K562 (cell line): ENCODE data around the gene FN3KRP. TPM values are rescaled to one million over a fixed set of nuclear protein-coding genes. Genes with fewer than 3 reads are reported as not detected.

Source experiments
- CBX2 ChIP-seq: fragments of 200-600 bp; sonication (generic); IDR thresholded peaks from one replicate; pipeline ENCODE4 v1.6.1; 2012; ENCODE audit warnings: mild to moderate bottlenecking, low read length, inconsistent platforms; ENCODE audit not compliant: insufficient read depth, poor library complexity, severe bottlenecking
- DPF2 ChIP-seq: fragments of 450-650 bp; IDR thresholded peaks from 2 replicates; pipeline ENCODE4 v1.6.1; 2016
- EP400 ChIP-seq: fragments of 450-650 bp; IDR thresholded peaks from 2 replicates; pipeline ENCODE4 v1.6.1; 2017; ENCODE audit warnings: antibody characterized with exemption, mild to moderate bottlenecking, moderate library complexity
- FOXA3 ChIP-seq, 2 experiments: fragments of 450-650 bp in 1 of 2; sonication (generic) in 1 of 2; formaldehyde crosslinking; IDR thresholded peaks in 1 of 2; conservative IDR thresholded peaks in 1 of 2; 2 replicates each; pipeline versions ENCODE4 v1.4.0 to v1.8.0; 2020 to 2022; ENCODE audit warnings: mild to moderate bottlenecking in 2 of 2, missing genetic modification reagents in 1 of 2
- HDAC1 ChIP-seq, 2 experiments: fragments of 450-650 bp; IDR thresholded peaks; 2 replicates each; pipeline ENCODE4 v1.6.1; 2016 to 2017; ENCODE audit warnings: inconsistent platforms in 1 of 2, mild to moderate bottlenecking in 1 of 2, moderate library complexity in 1 of 2
- NR2C1 ChIP-seq, 2 experiments: fragments of 450-650 bp; IDR thresholded peaks; 2 replicates each; pipeline ENCODE4 v1.6.1; 2017; ENCODE audit warnings: mild to moderate bottlenecking in 2 of 2, antibody characterized with exemption in 1 of 2, inconsistent platforms in 1 of 2, missing compliant biosample characterization in 1 of 2, missing genetic modification characterization in 1 of 2
- RBBP5 ChIP-seq: fragments of 200-600 bp; sonication (generic); IDR thresholded peaks from 2 replicates; pipeline ENCODE4 v1.6.1; 2012; ENCODE audit warnings: borderline replicate concordance, mild to moderate bottlenecking, low read length, control low read depth, inconsistent platforms; ENCODE audit not compliant: insufficient read depth, poor library complexity, severe bottlenecking
- RFX1 ChIP-seq: fragments of 450-650 bp; IDR thresholded peaks from 2 replicates; pipeline ENCODE4 v1.6.1; 2016; ENCODE audit warnings: mild to moderate bottlenecking, moderate library complexity
- polyA plus RNA-seq, 8 experiments: library from polyadenylated mRNA; depleted of rRNA in 4 of 8; stranded (reverse) in 5 of 8; unstranded in 3 of 8; fragments of >200 nt; fragmentation: Nextera tagmentation in 2 of 8; fragmentation: Illumina TruSeq in 1 of 8; extraction: Ambion mirVana in 2 of 8; extraction: Trizol in 1 of 8; gene quantifications; 2 replicates each; pipeline versions ENCODE4 v1.2.1 to v1.2.3, GENCODE V29; 2011 to 2014; ENCODE audit warnings: inconsistent platforms in 1 of 8, missing spikeins in 1 of 8
- total RNA-seq, 7 experiments: library from RNA; depleted of rRNA in 6 of 7; stranded (reverse); fragments of >200 nt in 6 of 7; fragmentation: Illumina TruSeq in 2 of 7; extraction: Trizol in 2 of 7; gene quantifications; 2 replicates each; pipeline versions ENCODE4 v1.2.1 to v1.2.3, GENCODE V29; 2011 to 2021; ENCODE audit warnings: low replicate concordance in 1 of 7
- TF ChIP-seq, protein P1 (sequence below), 2 experiments: fragments of 450-650 bp; formaldehyde crosslinking in 1 of 2; IDR thresholded peaks; 2 replicates each; pipeline versions ENCODE4 v1.4.0 to v1.6.1; 2014 to 2020; ENCODE audit warnings: mild to moderate bottlenecking in 2 of 2, borderline replicate concordance in 1 of 2, low read depth in 1 of 2
- TF ChIP-seq, protein P2 (sequence below), 2 experiments: fragments of 200-800 bp in 1 of 2; sonication (Bioruptor generic) in 1 of 2; sonication (generic) in 1 of 2; formaldehyde crosslinking in 1 of 2; IDR thresholded peaks in 1 of 2; conservative IDR thresholded peaks in 1 of 2; 2 replicates each; pipeline versions ENCODE4 v1.5.0 to v1.6.1; 2016 to 2020; ENCODE audit warnings: missing compliant biosample characterization in 1 of 2, missing genetic modification characterization in 1 of 2, missing genetic modification reagents in 1 of 2

FN3KRP gene
- total and polyA plus RNA-seq, 9 of the 15 experiments (the other 6 are each of a cell fraction or from before 2014, with no cell fraction given): 2.0 to 32.1 (median 24.9) TPM

DNA sequence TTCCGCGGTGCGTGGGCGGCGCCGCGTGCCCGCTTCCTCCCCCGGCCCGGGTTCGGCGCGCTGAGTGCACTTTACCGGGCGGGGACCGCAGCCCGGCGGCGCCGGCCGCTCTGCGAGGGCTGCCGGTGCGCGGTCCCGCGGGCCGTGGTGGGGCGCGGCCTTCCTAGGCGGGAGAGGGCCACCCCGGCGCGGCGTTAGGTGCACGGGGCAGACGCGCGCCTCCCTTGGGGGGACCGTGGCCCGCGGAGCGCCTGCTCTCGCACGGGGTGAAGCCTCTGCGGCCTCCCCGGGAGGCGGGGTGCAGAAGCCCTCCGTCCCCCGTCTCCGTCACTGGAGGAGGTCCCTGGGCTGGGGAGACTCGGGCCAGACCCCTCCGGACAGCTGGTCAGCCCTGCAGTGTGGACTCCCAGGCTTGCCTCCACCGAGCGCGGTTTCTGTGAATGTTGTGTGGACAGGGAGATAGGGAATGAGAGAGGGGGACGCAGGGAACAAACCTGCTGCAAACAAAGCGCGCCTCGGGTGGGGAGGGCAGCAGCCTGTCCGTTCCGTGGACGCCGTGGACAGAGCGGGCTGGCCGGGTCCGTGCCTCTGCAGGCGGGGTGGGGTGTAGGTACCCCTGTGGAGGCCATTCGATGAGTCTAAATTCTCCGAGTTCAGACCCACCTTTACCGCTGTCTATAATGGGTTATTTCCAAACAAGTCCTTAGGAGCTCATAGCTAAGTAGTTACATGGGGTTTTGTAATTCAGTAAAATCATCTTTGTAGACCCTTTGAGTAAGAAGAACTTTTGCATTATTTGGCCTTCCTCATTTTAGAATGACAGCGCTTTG, 36.1 kb downstream of the FN3KRP start (continued):
- TF ChIP-seq CBX2 (no peak), NR2C1 (IDR thresholded peaks at IDR 0.05) (no peak), NR2C1 (tag; IDR thresholded peaks at IDR 0.05) (no peak), HDAC1 (IDR thresholded peaks at IDR 0.05) (peak in 1 of 2 experiments; percentile 53; a peak in 2 of 4 replicates), DPF2 (no peak), EP400 (no peak), RBBP5 (peak; percentile 85), FOXA3 (CRISPR knock-in tag; conservative IDR thresholded peaks at IDR 0.05 in 1 of 2, IDR thresholded peaks at IDR 0.05 in 1 of 2) (peak in 1 of 2 experiments; percentile 60; a peak in 1 of 4 replicates), RFX1 (no peak)
- TF ChIP-seq, protein P1, sequence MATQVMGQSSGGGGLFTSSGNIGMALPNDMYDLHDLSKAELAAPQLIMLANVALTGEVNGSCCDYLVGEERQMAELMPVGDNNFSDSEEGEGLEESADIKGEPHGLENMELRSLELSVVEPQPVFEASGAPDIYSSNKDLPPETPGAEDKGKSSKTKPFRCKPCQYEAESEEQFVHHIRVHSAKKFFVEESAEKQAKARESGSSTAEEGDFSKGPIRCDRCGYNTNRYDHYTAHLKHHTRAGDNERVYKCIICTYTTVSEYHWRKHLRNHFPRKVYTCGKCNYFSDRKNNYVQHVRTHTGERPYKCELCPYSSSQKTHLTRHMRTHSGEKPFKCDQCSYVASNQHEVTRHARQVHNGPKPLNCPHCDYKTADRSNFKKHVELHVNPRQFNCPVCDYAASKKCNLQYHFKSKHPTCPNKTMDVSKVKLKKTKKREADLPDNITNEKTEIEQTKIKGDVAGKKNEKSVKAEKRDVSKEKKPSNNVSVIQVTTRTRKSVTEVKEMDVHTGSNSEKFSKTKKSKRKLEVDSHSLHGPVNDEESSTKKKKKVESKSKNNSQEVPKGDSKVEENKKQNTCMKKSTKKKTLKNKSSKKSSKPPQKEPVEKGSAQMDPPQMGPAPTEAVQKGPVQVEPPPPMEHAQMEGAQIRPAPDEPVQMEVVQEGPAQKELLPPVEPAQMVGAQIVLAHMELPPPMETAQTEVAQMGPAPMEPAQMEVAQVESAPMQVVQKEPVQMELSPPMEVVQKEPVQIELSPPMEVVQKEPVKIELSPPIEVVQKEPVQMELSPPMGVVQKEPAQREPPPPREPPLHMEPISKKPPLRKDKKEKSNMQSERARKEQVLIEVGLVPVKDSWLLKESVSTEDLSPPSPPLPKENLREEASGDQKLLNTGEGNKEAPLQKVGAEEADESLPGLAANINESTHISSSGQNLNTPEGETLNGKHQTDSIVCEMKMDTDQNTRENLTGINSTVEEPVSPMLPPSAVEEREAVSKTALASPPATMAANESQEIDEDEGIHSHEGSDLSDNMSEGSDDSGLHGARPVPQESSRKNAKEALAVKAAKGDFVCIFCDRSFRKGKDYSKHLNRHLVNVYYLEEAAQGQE (IDR thresholded peaks at IDR 0.05; ENCODE audit: borderline replicate concordance): 0 out of 2 replicates have a peak, but pooled peaks have one; percentile 2
- TF ChIP-seq, protein P1 (CRISPR knock-in tag; IDR thresholded peaks at IDR 0.05; ENCODE audit: low read depth): no peak
- TF ChIP-seq, protein P2, sequence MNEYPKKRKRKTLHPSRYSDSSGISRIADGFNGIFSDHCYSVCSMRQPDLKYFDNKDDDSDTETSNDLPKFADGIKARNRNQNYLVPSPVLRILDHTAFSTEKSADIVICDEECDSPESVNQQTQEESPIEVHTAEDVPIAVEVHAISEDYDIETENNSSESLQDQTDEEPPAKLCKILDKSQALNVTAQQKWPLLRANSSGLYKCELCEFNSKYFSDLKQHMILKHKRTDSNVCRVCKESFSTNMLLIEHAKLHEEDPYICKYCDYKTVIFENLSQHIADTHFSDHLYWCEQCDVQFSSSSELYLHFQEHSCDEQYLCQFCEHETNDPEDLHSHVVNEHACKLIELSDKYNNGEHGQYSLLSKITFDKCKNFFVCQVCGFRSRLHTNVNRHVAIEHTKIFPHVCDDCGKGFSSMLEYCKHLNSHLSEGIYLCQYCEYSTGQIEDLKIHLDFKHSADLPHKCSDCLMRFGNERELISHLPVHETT (CRISPR knock-in tag; conservative IDR thresholded peaks at IDR 0.05 in 1 of 2, IDR thresholded peaks at IDR 0.05 in 1 of 2): peak in 1 of 2 experiments; percentile 19; a peak in 1 of 4 replicates
